Astrocyte of the spinal cord (primary cell): ENCODE measurements around the gene R3HDM4.

Experiments used
- DNase-seq: peaks from one replicate; pipeline ENCODE4 v3.0.0; 2011; ENCODE audit warnings: low read depth, low spot score
- H3K4me3 ChIP-seq: 2 replicates; pipeline ENCODE4 v1.5.1; 2011; ENCODE audit warnings: low read depth, mild to moderate bottlenecking, low read length, moderate library complexity
- in situ Hi-C: cut with HindIII; loops from 2 replicates; pipeline ENCODE4 v1.10.0; 2017; ENCODE audit warnings: low sequenced_read_pairs
- TF ChIP-seq, protein P1 (sequence below): IDR thresholded peaks from 2 replicates; pipeline ENCODE4 v1.5.1; 2012; ENCODE audit warnings: low read depth, mild to moderate bottlenecking, low read length, inconsistent platforms

Gene R3HDM4

DNA sequence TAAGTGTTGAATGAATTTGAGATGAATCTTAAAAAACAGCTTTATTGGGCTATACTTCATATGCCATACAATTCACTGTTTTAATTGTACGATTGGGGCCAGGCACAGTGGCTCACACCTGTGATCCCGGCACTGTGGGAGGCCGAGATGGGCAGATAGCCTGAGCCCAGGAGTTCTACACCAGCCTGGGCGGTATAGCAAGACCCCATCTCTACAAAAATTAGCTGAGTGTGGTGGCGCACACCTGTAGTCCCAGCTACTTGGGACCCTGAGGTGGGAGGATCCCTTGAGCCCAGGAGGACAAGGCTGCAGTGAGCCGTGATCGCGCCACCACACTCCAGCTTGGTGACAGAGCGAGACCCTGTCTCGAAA, 23.1 kb upstream of the R3HDM4 start:
- H3K4me3 ChIP-seq: no peak overlapping the region
- no peak for DNase-seq
- TF ChIP-seq, protein P1, sequence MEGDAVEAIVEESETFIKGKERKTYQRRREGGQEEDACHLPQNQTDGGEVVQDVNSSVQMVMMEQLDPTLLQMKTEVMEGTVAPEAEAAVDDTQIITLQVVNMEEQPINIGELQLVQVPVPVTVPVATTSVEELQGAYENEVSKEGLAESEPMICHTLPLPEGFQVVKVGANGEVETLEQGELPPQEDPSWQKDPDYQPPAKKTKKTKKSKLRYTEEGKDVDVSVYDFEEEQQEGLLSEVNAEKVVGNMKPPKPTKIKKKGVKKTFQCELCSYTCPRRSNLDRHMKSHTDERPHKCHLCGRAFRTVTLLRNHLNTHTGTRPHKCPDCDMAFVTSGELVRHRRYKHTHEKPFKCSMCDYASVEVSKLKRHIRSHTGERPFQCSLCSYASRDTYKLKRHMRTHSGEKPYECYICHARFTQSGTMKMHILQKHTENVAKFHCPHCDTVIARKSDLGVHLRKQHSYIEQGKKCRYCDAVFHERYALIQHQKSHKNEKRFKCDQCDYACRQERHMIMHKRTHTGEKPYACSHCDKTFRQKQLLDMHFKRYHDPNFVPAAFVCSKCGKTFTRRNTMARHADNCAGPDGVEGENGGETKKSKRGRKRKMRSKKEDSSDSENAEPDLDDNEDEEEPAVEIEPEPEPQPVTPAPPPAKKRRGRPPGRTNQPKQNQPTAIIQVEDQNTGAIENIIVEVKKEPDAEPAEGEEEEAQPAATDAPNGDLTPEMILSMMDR: no peak
- in situ Hi-C loops: no loop called here

DNA sequence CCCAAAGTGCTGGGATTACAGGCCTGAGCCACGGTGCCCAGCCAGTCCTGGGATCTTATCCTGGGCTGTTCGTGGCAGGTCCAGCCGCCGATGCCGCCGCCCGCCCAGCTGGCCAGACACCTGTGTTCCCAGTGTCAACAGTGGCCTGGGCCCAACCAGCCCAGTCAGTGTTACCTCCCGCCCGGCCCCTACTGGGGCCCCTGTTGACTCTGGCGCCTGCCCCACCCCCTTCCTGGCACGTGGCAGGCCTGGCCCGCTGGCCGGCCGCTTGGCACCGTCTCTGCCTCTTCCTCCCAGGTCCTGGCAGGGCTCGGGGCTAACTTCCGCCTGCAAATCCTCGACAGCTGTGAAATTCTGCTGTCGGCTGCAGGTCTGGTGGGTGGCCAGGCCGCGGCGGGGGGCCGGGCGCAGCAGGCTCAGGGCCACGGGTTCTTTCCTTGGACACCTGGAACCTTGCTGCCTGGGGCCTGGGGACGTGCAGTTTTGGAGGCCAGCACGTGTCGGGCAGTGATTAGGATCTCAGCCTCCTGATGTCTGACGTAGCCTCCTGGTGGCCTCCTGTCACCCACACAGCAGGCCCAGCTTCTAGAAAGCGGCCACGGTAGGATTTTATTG, 22.0 kb upstream of the R3HDM4 start:
- in situ Hi-C loops: no loop called here
- DNase-seq: peak; percentile 70
- H3K4me3 ChIP-seq: no peak overlapping the region
- TF ChIP-seq, protein P1: no peak

DNA sequence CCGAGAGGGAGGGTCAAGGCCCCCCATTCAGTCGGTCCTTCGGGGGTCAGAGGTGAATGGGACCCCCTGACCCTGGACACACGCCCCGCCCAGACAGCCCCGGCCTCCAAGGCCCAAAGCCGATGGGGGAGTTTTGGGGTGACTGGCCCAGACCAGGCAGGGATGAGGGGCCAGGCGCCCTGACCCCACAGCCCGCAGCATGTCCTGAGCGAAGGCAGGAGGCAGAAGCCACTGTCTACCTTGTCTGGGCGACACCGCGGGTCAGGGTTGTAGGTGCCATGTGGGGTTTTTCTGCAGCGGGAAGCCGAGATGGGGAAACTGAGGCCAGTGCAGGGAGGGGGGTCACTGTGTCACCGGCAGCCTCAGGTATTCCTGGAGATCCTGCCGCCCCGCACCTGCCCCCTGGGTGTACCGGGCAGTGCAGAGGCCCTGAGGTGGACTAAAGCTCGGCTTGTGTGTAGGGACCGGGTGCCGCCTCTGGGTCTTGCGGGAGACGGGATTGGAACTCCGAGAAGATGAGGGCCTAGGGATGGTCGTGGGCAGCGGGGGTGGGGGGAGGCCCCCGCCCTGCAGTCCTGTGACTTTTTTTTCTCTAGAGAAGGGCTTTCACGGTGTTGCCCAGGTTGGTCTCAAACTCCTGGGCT, 21.3 kb upstream of the R3HDM4 start:
- no peak overlapping the region for H3K4me3 ChIP-seq
- DNase-seq: no peak
- TF ChIP-seq, protein P1: no peak
- in situ Hi-C loops: no loop called here

DNA sequence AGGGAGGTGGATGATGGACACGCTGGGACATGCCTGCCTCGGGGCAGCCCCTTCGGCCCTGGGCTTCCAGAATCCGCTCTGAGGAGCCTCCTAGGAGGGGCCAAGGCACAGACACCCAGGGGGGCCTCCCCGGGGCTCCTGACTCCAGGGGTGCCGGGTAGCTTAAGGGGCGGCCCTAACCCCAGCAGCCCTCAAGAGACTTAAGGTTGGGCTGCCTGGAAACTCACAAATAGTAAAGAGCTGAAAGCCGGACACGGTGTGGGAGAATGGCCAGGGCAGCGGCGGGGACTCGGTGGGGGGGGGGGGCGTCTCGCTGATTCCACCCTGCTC, 20.5 kb upstream of the R3HDM4 start:
- no peak for DNase-seq
- TF ChIP-seq, protein P1: no peak
- in situ Hi-C loops: no loop called here
- H3K4me3 ChIP-seq: peak overlapping the region; percentile 5

DNA sequence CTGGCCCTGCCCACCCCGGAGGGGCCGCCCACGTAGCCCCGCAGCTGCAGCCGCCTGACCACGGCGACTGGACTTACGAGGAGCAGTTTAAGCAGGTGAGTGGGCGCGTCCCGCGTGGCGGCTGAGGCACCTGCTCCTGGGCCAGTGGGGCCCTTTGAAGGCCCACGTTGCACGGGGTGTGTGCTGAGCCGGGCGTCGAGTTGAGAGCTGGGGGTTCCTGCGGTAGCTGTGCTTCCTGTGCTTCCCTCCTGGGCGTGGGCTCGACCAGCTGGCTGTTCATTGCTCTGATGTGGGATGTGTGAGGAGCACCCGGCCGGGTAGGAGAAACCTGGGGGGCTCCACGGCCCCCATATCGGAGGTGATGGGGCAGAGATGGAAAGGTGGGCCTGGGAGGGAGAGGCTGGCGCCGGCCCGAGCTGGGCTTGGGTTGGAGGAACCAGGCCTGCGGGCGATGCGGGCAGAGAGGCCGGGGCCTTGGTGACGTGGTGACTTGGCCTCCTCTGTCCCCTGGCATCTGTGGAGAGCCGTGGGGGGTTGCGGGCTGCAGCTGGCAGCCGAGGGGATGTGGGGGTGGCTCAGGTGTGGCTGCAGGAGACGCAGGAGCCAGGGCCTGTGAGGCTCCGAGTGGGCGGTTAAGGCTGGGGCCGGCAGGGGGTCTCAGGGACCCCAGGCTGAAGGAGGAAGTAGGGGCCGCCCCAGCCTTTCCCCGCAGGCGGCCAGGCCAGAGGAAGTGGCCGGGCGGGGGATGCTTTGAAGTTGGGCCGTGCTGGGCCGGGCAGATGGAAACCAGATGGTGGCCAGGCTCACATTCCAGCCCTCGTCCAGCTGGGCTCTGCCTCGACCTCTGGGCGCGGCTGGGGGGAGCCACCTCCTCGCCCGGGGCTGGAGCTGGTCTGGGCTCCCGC, 19.9 kb upstream of the R3HDM4 start:
- TF ChIP-seq, protein P1: no peak
- DNase-seq: peak; percentile 94
- H3K4me3 ChIP-seq: no peak overlapping the region
- in situ Hi-C loops: no loop called here

DNA sequence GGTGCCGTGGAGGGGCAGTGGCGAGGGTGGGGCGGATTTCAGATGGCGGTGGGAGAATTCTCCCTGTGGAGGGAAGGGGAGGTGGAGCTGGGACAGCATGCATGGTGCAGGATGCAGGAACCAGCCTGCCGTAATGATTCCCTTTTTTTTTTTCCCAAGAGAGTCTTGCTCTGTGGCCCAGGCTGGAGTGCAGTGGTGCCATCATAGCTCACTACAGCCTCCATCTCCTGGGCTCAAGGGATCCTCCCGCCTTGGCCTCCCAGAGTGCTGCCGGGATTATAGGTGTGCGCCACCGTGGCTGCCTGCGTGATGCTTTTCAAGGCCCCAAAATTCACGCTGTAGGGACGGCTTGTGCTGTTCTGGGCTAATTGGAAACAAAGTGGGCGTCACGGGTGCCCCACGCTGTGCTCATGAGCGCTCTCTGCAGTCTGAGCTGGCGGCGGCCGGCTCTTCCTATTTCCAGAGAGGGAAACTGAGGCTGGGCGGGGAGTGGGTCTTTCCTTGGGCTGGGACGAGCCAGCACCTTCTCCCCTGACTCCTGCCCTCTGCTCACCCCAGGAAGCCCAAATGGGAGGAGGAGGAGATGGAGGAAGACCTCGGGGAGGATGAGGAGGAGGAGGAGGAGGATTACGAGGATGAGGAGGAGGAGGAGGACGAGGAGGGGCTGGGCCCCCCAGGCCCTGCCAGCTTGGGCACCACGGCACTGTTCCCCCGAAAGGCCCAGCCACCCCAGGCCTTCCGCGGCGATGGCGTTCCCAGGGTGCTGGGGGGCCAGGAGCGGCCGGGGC, 19.0 kb upstream of the R3HDM4 start:
- no peak overlapping the region for H3K4me3 ChIP-seq
- in situ Hi-C loops: no loop called here
- TF ChIP-seq, protein P1: no peak
- DNase-seq: no peak
